Measurements from ENCODE around the gene WDR90. TPM values are rescaled to one million over a fixed set of nuclear protein-coding genes. Genes with fewer than 3 reads are reported as not detected.
A peak's percentile ranks its signal among the peaks of the same experiment; 100 is the strongest.

WDR90 gene
- total RNA-seq, 1 donor from 2014 or later, result 25.2 TPM

- TF ChIP-seq, protein P1, sequence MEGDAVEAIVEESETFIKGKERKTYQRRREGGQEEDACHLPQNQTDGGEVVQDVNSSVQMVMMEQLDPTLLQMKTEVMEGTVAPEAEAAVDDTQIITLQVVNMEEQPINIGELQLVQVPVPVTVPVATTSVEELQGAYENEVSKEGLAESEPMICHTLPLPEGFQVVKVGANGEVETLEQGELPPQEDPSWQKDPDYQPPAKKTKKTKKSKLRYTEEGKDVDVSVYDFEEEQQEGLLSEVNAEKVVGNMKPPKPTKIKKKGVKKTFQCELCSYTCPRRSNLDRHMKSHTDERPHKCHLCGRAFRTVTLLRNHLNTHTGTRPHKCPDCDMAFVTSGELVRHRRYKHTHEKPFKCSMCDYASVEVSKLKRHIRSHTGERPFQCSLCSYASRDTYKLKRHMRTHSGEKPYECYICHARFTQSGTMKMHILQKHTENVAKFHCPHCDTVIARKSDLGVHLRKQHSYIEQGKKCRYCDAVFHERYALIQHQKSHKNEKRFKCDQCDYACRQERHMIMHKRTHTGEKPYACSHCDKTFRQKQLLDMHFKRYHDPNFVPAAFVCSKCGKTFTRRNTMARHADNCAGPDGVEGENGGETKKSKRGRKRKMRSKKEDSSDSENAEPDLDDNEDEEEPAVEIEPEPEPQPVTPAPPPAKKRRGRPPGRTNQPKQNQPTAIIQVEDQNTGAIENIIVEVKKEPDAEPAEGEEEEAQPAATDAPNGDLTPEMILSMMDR (IDR thresholded peaks at IDR 0.05; ENCODE audit: unreplicated experiment), result no peak
- Mint-ChIP-seq H3K4me3 (ENCODE audit: unreplicated experiment) (no peak overlapping the region), H3K4me1 (ENCODE audit: unreplicated experiment) (no peaks in the 10 kb centered on the region), H3K9me3 (ENCODE audit: unreplicated experiment) (no peaks in the 10 kb centered on the region), H3K36me3 (ENCODE audit: low read depth, unreplicated experiment) (peaks cover 3% of the 10 kb centered on the region), H3K27ac (ENCODE audit: unreplicated experiment) (no peak overlapping the region), H3K27me3 (ENCODE audit: unreplicated experiment) (peaks cover 9% of the 10 kb centered on the region)
- DNase-seq (ENCODE audit: low spot score), result no peak
Observed at GRCh38 chr16:662597-662996, 13.4 kb downstream of the WDR90 start.

- peaks cover 10% of the 10 kb centered on the region for H3K27me3 Mint-ChIP-seq (ENCODE audit: unreplicated experiment)
- DNase-seq (ENCODE audit: low spot score), result no peak
- no peak overlapping the region for H3K4me3 Mint-ChIP-seq (ENCODE audit: unreplicated experiment)
- no peak overlapping the region for H3K27ac Mint-ChIP-seq (ENCODE audit: unreplicated experiment)
- peaks cover 3% of the 10 kb centered on the region for H3K36me3 Mint-ChIP-seq (ENCODE audit: low read depth, unreplicated experiment)
- no peaks in the 10 kb centered on the region for H3K9me3 Mint-ChIP-seq (ENCODE audit: unreplicated experiment)
- TF ChIP-seq, protein P1 (IDR thresholded peaks at IDR 0.05; ENCODE audit: unreplicated experiment), result no peak
- H3K4me1 Mint-ChIP-seq (ENCODE audit: unreplicated experiment), result no peaks in the 10 kb centered on the region
Observed at GRCh38 chr16:666572-666971, 17.4 kb downstream of the WDR90 start.

GRCh38 chr16:667113-667779 is 18.1 kb downstream of the WDR90 start:
- Mint-ChIP-seq H3K27ac (ENCODE audit: unreplicated experiment) (peak overlapping the region; percentile 42), H3K4me3 (ENCODE audit: unreplicated experiment) (peak overlapping the region; percentile 47)
- TF ChIP-seq, protein P1 (IDR thresholded peaks at IDR 0.05; ENCODE audit: unreplicated experiment), result no peak

GRCh38 chr16:667780-668518 is 18.8 kb downstream of the WDR90 start, which contains the start of gene RHOT2:
RHOT2 (plus strand) TSS chr16:668132; CDS start chr16:668200, 68 bp downstream.
- peak; percentile 94 for DNase-seq (ENCODE audit: low spot score)
- no peaks in the 10 kb centered on the region for H3K9me3 Mint-ChIP-seq (ENCODE audit: unreplicated experiment)

More at GRCh38 chr16:667113-667779, 18.1 kb downstream of the WDR90 start:
- Mint-ChIP-seq H3K36me3 (ENCODE audit: low read depth, unreplicated experiment) (peaks cover 3% of the 10 kb centered on the region), H3K9me3 (ENCODE audit: unreplicated experiment) (no peaks in the 10 kb centered on the region), H3K4me1 (ENCODE audit: unreplicated experiment) (no peaks in the 10 kb centered on the region), H3K27me3 (ENCODE audit: unreplicated experiment) (peaks cover 10% of the 10 kb centered on the region)
- no peak for DNase-seq (ENCODE audit: low spot score)

More at GRCh38 chr16:667780-668518, 18.8 kb downstream of the WDR90 start, which contains the start of gene RHOT2:
- H3K36me3 Mint-ChIP-seq (ENCODE audit: low read depth, unreplicated experiment), result peaks cover 2% of the 10 kb centered on the region
- peak within 1 kb of the TSS; percentile 42 for H3K27ac Mint-ChIP-seq (ENCODE audit: unreplicated experiment)
- peaks cover 5% of the 10 kb centered on the region for H3K27me3 Mint-ChIP-seq (ENCODE audit: unreplicated experiment)
- peak within 1 kb of the TSS; percentile 81 for H3K4me3 Mint-ChIP-seq (ENCODE audit: unreplicated experiment)
- no peaks in the 10 kb centered on the region for H3K4me1 Mint-ChIP-seq (ENCODE audit: unreplicated experiment)
- TF ChIP-seq, protein P1 (IDR thresholded peaks at IDR 0.05; ENCODE audit: unreplicated experiment), result peak; percentile 70
